Measurements from ENCODE around the gene PFKFB3.

Gene PFKFB3

DNA sequence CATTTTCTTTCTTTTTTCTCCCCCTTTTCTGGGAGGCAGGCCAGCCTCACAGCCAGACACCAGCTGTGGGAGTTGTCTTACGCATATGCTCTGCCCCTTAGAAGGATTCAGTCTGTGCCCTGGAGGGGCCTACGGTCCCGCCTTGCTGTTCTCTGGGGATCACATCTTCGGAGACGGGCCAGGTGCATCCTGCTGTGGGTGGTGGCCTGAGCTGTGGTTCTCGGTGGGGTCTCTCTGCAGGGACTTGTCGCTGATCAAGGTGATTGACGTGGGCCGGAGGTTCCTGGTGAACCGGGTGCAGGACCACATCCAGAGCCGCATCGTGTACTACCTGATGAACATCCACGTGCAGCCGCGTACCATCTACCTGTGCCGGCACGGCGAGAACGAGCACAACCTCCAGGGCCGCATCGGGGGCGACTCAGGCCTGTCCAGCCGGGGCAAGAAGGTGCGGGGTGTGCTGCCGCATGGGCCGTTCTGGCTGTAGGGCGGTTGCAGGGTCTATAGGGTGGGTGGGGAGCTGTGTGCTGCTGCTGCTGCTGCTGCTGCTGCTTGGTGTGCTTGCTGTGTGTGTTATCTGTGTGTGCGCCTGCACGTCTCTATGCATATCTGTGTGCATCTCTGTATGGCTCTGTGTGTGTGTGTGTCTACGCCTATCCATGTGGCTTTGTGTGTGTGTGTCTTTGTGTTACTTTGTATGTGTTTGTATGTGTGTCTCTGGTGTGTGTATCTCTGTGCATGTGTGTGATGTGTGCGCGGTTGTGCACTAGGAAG is 17.9 kb downstream of the PFKFB3 start:
- DNase-seq (ENCODE audit: low read depth, low spot score) = no peak

GRCh38 chr10:6221192-6221940 is 18.6 kb downstream of the PFKFB3 start:
- no peak for DNase-seq (ENCODE audit: low read depth, low spot score)

- DNase-seq (ENCODE audit: low read depth, low spot score) = no peak
Observed at GRCh38 chr10:6221971-6222751, 19.4 kb downstream of the PFKFB3 start.

DNA sequence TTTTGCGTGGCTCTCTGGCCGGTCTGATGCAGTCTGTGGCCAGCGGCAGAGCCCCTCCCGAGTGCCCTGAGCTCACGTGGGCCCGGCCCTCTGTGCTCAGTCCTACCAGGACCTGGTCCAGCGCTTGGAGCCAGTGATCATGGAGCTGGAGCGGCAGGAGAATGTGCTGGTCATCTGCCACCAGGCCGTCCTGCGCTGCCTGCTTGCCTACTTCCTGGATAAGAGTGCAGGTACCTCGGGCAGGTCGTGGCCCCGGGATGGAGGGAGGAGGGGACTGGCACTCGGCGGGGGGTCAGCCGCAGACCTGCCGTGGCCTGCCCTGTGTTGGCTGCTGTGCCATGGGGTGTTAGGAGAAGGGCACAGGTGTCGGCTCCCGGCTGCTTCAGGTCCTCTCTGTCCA is 20.0 kb downstream of the PFKFB3 start:
- DNase-seq (ENCODE audit: low read depth, low spot score) = no peak

DNA sequence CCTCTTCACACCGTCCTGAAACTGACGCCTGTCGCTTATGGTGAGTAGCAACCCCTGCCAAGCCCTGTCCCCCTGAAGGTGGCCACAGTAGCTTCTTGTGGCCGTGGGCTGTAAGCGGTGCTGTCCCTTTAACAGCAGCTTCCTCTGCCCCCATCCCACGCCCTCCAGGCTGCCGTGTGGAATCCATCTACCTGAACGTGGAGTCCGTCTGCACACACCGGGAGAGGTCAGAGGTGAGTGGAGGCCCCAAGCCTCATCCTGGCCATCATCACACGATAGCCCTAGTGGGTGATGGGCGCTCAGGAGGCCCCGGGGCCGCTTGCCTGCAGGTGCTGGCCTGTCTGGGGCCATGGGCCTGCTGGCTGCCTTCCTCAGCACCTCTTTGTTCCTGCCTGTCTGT is 21.2 kb downstream of the PFKFB3 start:
- DNase-seq (ENCODE audit: low read depth, low spot score) = no peak

- DNase-seq (ENCODE audit: low read depth, low spot score) = no peak
Observed at GRCh38 chr10:6224781-6225180, 22.0 kb downstream of the PFKFB3 start.

DNA sequence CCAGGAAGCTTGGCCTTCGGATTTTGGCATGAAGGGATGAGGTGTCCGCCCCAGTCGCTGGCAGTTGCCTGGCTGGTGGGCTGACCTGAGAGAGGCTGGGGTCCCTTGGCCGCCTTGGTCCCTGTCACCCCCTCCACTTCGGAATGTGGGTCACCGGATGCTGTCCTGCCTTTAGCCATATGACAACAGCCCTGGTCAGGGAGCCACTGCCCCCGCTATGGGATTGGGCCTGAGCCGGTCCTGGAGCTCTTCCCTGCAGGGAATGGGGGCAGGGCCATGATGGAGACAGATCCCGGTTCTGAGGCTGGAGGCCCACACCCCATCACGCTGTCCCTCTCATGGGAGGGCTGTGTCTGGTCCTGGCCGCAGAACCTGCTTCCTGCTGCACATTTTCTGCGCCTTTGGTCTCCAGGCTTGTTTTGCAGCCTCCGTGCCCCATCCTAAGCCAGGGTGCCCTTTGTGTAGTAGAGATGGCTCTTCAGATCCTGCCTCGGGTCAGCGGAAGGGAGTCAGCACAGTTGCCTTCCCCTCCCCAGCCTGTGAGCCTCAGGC is 22.6 kb downstream of the PFKFB3 start:
- DNase-seq (ENCODE audit: low read depth, low spot score) = no peak

- no peak for DNase-seq (ENCODE audit: low read depth, low spot score)
Observed at GRCh38 chr10:6226216-6226615, 23.5 kb downstream of the PFKFB3 start.

GRCh38 chr10:6227346-6227745 is 24.6 kb downstream of the PFKFB3 start:
- no peak for DNase-seq (ENCODE audit: low read depth, low spot score)

DNA sequence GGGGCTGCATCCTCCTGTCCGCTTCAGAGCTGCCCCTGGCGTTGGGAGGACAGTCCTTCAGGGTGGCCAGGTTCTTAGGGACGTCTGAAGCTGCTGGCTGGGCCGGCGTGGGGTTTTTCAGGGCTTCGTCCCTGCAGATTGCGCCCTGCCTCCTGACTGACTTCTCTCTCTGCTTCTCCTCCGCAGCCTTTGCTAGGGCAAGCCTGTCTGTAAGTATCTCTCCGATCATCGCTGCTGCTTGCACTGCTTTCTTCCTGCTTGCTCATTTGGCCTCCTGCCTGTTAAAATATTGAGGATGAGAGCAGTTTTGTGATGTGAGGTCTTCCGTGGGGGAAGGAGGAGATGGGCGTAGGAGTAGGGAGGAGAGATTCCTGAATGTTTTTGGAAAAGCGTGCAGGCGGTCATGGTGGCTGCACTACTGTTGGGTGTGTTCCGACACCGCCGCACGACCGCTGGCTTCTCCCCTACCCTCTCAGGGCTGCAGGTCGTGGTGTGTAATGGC is 25.3 kb downstream of the PFKFB3 start:
- DNase-seq (ENCODE audit: low read depth, low spot score) = no peak

- no peak for DNase-seq (ENCODE audit: low read depth, low spot score)
Observed at GRCh38 chr10:6228647-6229046, 25.9 kb downstream of the PFKFB3 start.

GRCh38 chr10:6229290-6229689 is 26.6 kb downstream of the PFKFB3 start:
- DNase-seq (ENCODE audit: low read depth, low spot score) = no peak

DNA sequence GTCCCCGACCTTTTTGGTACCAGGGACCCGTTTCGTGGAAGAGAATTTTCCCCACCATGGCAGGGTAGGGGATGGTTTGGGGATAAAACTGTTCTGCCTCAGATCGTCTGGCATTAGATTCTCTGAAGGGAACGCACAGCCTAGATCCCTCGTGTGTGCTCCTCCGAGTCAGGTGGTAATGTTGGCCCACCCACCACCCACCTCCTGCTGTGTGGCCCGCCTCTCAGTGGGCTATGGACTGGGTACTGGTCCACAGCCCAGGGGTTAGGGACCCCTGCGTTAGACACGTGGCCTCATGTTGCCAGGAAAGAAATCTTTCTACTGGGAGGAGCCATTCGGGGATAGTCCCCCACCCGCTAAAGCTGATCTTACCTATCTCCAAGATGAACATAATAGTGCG is 27.0 kb downstream of the PFKFB3 start:
- DNase-seq (ENCODE audit: low read depth, low spot score) = no peak

DNA sequence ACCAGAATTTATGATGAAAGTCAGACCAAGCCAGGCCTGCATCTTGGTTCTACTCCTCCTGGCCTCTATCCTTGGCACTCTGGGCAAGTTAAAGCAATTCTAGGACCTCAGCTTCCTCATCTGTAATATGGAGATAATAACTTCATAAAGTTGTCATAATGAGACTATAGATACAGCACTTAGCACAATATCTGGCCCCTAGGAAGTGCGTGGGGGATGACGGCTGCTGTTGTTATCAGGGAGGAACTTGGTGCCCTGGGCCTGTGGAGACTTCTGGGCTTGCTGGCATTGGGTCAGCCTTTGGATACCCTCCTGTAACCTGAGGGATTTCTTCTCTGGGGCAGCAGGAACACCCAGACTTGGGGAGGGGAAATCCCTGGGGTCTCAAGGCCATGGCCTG is 27.6 kb downstream of the PFKFB3 start:
- no peak for DNase-seq (ENCODE audit: low read depth, low spot score)

DNA sequence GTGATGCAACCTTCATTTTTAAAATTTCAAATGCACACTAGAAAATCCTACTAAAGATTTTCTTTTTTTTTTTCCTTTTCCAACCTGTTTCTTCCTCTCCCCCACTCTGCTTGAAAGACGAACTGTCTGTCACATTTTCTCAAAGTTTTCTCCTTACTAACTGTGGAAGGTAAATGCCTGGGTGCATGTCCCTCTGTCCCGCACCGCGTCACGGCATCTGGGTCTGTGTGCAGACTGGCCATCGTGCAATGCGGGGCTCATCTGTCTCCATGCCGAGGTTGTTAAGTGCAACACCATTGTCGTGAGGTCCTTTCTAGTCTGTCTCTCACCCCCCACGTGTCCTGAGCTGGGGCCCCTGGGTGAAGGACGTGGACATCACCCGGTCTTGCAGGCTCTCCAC is 28.4 kb downstream of the PFKFB3 start:
- DNase-seq (ENCODE audit: low read depth, low spot score) = no peak

GRCh38 chr10:6231730-6232129 is 29.0 kb downstream of the PFKFB3 start:
- DNase-seq (ENCODE audit: low read depth, low spot score) = no peak

DNA sequence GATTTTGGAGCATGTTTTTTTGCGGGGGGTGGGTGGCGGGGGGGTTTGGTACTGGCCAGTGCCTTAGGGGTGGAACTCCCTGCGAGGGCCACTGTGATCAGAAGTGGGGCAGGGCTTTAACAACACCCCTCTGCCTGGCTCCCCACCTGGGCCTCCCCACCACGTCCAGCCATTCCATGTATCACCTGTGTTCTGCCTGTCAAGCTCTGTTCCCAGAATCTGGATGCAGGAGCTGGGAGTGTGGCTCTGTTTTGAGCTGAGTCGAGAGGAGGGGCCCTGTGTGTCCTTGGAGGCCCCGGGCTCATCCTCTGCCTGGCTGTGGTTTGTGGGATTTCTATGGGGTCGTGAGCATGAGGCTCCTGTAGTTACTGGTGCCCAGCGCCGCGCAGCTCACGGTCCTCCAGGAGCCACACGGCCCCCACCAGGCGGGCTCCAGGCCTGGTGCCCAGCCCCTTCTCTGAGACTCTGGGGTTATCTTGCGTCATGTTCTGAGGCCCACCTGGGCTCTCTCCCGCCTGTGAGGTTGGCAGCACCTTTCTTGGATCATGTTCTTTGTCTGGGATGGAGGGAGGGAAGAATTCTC is 29.6 kb downstream of the PFKFB3 start:
- DNase-seq (ENCODE audit: low read depth, low spot score) = no peak

GRCh38 chr10:6232846-6233724 is 30.4 kb downstream of the PFKFB3 start:
- DNase-seq (ENCODE audit: low read depth, low spot score) = no peak

- no peak for DNase-seq (ENCODE audit: low read depth, low spot score)
Observed at GRCh38 chr10:6233725-6234277, 31.1 kb downstream of the PFKFB3 start.

DNA sequence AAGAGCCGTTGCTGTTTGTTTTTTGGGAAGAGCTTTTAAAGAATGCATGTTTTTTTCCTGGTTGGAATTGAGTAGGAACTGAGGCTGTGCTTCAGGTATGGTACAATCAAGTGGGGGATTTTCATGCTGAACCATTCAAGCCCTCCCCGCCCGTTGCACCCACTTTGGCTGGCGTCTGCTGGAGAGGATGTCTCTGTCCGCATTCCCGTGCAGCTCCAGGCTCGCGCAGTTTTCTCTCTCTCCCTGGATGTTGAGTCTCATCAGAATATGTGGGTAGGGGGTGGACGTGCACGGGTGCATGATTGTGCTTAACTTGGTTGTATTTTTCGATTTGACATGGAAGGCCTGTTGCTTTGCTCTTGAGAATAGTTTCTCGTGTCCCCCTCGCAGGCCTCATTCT is 31.6 kb downstream of the PFKFB3 start:
- no peak for DNase-seq (ENCODE audit: low read depth, low spot score)

Measured in iPS DF 19.7 (cell line).